HepG2 (cell line): ENCODE data around the gene TCAF1. TPM values are rescaled to one million over a fixed set of nuclear protein-coding genes. Genes with fewer than 3 reads are reported as not detected.

Experiments used
- ARHGAP35 ChIP-seq: sonication (generic); formaldehyde crosslinking; IDR thresholded peaks from 2 replicates; pipeline ENCODE4 v1.9.0; 2022; ENCODE audit warnings: mild to moderate bottlenecking, inconsistent platforms, moderate library complexity, missing genetic modification reagents, borderline replicate concordance
- CBX1 ChIP-seq: IDR thresholded peaks from one replicate; pipeline ENCODE4 v1.6.1; 2016; ENCODE audit warnings: antibody characterized with exemption, low read depth
- CHD4 ChIP-seq: fragments of 200-600 bp; sonication (generic); IDR thresholded peaks from 2 replicates; pipeline ENCODE4 v1.7.0; 2017; ENCODE audit warnings: mild to moderate bottlenecking, low read length, borderline replicate concordance
- DNMT1 ChIP-seq: sonication (generic); formaldehyde crosslinking; IDR thresholded peaks from 2 replicates; pipeline ENCODE4 v1.5.1; 2020; ENCODE audit warnings: mild to moderate bottlenecking, missing genetic modification reagents
- NR0B2 ChIP-seq: sonication (generic); formaldehyde crosslinking; IDR thresholded peaks from 2 replicates; pipeline ENCODE4 v1.4.0; 2020; ENCODE audit warnings: mild to moderate bottlenecking, missing genetic modification reagents
- PAXIP1 ChIP-seq: sonication (generic); formaldehyde crosslinking; conservative IDR thresholded peaks from 2 replicates; pipeline ENCODE4 v1.4.0; 2020; ENCODE audit warnings: mild to moderate bottlenecking, missing genetic modification reagents, moderate library complexity
- PPARG ChIP-seq: conservative IDR thresholded peaks from 2 replicates; pipeline ENCODE4 v1.6.1; 2016; ENCODE audit warnings: missing biosample characterization, missing genetic modification reagents
- TARDBP ChIP-seq: sonication (generic); formaldehyde crosslinking; IDR thresholded peaks from 2 replicates; pipeline ENCODE4 v1.8.0; 2022; ENCODE audit warnings: mild to moderate bottlenecking, missing genetic modification reagents
- ZBTB4 ChIP-seq: sonication (generic); formaldehyde crosslinking; IDR thresholded peaks from 2 replicates; pipeline ENCODE4 v1.4.0; 2020; ENCODE audit warnings: missing genetic modification reagents, mild to moderate bottlenecking, borderline replicate concordance
- ZBTB42 ChIP-seq: sonication (generic); formaldehyde crosslinking; IDR thresholded peaks from 2 replicates; pipeline ENCODE4 v1.5.0; 2020; ENCODE audit warnings: mild to moderate bottlenecking, missing genetic modification reagents
- ZIK1 ChIP-seq: sonication (generic); formaldehyde crosslinking; IDR thresholded peaks from 2 replicates; pipeline ENCODE4 v1.5.0; 2020; ENCODE audit warnings: mild to moderate bottlenecking, low read depth, missing genetic modification reagents, borderline replicate concordance
- ZMYM3 ChIP-seq: sonication (generic); formaldehyde crosslinking; IDR thresholded peaks from 2 replicates; pipeline ENCODE4 v1.5.1; 2020; ENCODE audit warnings: mild to moderate bottlenecking, missing genetic modification reagents
- ZNF30 ChIP-seq: sonication (generic); formaldehyde crosslinking; IDR thresholded peaks from 2 replicates; pipeline ENCODE4 v1.5.0; 2020; ENCODE audit warnings: mild to moderate bottlenecking, missing genetic modification reagents
- ZNF597 ChIP-seq: sonication (generic); formaldehyde crosslinking; IDR thresholded peaks from 2 replicates; pipeline ENCODE4 v1.5.0; 2020; ENCODE audit warnings: missing genetic modification reagents
- ZNF660 ChIP-seq: sonication (generic); formaldehyde crosslinking; IDR thresholded peaks from 2 replicates; pipeline ENCODE4 v1.5.1; 2020; ENCODE audit warnings: mild to moderate bottlenecking, low read depth, missing genetic modification reagents, borderline replicate concordance
- polyA plus RNA-seq, 8 experiments: library from polyadenylated mRNA; depleted of rRNA in 3 of 8; stranded (reverse) in 7 of 8; unstranded in 1 of 8; fragments of >200 nt; fragmentation: Illumina TruSeq in 4 of 8; extraction: Trizol in 4 of 8; gene quantifications; 2 replicates each; pipeline versions ENCODE4 v1.2.1 to v1.2.3, GENCODE V29; 2011 to 2016; ENCODE audit warnings: low read depth in 4 of 8, missing spikeins in 1 of 8, mixed read lengths in 1 of 8; ENCODE audit not compliant: insufficient read depth in 1 of 8
- total RNA-seq, 5 experiments: library from RNA; depleted of rRNA; stranded (reverse); fragments of >200 nt; fragmentation: Illumina TruSeq; extraction: Trizol; gene quantifications; 2 replicates each; pipeline ENCODE4 v1.2.3, GENCODE V29; 2016; ENCODE audit warnings: low read depth in 1 of 5
- TF ChIP-seq, protein P1 (sequence below): sonication (generic); formaldehyde crosslinking; IDR thresholded peaks from 2 replicates; pipeline ENCODE4 v1.9.0; 2022; ENCODE audit warnings: missing genetic modification reagents, mild to moderate bottlenecking, borderline replicate concordance
- TF ChIP-seq, protein P2 (sequence below): sonication (generic); formaldehyde crosslinking; IDR thresholded peaks from 2 replicates; pipeline ENCODE4 v1.5.0; 2020; ENCODE audit warnings: missing genetic modification reagents

The TCAF1 gene
- total and polyA plus RNA-seq, 2 of the 13 experiments (the other 11 are each of a cell fraction or from before 2014, with no cell fraction given): 36.2 to 101 TPM

DNA sequence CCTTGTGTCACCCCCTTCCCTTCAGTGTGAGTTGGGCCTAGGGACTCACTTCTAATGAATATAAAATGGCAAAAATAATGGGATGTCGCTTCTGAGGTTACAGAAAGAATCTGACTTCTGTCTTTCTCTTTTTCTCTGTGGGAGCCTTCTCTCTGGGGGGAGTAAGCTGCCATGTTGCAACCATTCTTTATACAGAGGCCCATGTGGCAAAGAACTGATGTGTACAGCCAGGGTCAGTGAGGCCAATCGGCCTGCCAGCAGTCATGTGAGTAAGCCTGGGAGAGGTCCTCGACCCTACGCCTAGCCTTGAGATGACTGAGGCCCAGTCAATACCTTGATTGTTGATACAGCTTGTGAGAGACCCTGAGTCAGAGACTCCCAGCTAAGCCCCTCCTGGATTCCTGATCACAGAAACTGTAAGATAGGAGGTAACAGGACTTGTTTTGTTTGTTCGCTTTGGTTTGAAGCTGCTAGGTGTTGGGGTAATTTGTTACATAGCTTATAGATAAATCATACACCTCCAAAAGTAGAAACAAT lies 1.7 kb downstream of the TCAF1 start (continued):
- TF ChIP-seq TARDBP (CRISPR knock-in tag) (no peak), ARHGAP35 (CRISPR knock-in tag) (no peak), CBX1 (peak; percentile 79), ZMYM3 (CRISPR knock-in tag) (no peak), ZNF660 (CRISPR knock-in tag) (no peak), ZBTB42 (CRISPR knock-in tag) (no peak), ZIK1 (CRISPR knock-in tag) (no peak), DNMT1 (CRISPR knock-in tag) (no peak), ZBTB4 (no peak), CHD4 (no peak), ZNF597 (CRISPR knock-in tag) (no peak), PAXIP1 (CRISPR knock-in tag) (peak; percentile 85), NR0B2 (CRISPR knock-in tag) (no peak), PPARG (CRISPR knock-in tag) (0 out of 2 replicates have a peak, but pooled peaks have one; percentile 28), ZNF30 (CRISPR knock-in tag) (no peak)
- TF ChIP-seq, protein P1, sequence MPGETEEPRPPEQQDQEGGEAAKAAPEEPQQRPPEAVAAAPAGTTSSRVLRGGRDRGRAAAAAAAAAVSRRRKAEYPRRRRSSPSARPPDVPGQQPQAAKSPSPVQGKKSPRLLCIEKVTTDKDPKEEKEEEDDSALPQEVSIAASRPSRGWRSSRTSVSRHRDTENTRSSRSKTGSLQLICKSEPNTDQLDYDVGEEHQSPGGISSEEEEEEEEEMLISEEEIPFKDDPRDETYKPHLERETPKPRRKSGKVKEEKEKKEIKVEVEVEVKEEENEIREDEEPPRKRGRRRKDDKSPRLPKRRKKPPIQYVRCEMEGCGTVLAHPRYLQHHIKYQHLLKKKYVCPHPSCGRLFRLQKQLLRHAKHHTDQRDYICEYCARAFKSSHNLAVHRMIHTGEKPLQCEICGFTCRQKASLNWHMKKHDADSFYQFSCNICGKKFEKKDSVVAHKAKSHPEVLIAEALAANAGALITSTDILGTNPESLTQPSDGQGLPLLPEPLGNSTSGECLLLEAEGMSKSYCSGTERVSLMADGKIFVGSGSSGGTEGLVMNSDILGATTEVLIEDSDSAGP (CRISPR knock-in tag): peak; percentile 43; the same call in 1 of the 2 replicates
- TF ChIP-seq, protein P2, sequence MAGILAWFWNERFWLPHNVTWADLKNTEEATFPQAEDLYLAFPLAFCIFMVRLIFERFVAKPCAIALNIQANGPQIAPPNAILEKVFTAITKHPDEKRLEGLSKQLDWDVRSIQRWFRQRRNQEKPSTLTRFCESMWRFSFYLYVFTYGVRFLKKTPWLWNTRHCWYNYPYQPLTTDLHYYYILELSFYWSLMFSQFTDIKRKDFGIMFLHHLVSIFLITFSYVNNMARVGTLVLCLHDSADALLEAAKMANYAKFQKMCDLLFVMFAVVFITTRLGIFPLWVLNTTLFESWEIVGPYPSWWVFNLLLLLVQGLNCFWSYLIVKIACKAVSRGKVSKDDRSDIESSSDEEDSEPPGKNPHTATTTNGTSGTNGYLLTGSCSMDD (CRISPR knock-in tag): no peak
